GM12874 (cell line): ENCODE data around the gene XPO1.

Experiments
- TF ChIP-seq, protein P1 (sequence below): IDR thresholded peaks from 2 replicates; pipeline ENCODE4 v1.5.1; 2011; ENCODE audit warnings: low read depth, mild to moderate bottlenecking, control low read depth, low read length, moderate library complexity; ENCODE audit not compliant: insufficient read depth

The XPO1 gene, protein sequence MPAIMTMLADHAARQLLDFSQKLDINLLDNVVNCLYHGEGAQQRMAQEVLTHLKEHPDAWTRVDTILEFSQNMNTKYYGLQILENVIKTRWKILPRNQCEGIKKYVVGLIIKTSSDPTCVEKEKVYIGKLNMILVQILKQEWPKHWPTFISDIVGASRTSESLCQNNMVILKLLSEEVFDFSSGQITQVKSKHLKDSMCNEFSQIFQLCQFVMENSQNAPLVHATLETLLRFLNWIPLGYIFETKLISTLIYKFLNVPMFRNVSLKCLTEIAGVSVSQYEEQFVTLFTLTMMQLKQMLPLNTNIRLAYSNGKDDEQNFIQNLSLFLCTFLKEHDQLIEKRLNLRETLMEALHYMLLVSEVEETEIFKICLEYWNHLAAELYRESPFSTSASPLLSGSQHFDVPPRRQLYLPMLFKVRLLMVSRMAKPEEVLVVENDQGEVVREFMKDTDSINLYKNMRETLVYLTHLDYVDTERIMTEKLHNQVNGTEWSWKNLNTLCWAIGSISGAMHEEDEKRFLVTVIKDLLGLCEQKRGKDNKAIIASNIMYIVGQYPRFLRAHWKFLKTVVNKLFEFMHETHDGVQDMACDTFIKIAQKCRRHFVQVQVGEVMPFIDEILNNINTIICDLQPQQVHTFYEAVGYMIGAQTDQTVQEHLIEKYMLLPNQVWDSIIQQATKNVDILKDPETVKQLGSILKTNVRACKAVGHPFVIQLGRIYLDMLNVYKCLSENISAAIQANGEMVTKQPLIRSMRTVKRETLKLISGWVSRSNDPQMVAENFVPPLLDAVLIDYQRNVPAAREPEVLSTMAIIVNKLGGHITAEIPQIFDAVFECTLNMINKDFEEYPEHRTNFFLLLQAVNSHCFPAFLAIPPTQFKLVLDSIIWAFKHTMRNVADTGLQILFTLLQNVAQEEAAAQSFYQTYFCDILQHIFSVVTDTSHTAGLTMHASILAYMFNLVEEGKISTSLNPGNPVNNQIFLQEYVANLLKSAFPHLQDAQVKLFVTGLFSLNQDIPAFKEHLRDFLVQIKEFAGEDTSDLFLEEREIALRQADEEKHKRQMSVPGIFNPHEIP (N-terminal part only)

DNA sequence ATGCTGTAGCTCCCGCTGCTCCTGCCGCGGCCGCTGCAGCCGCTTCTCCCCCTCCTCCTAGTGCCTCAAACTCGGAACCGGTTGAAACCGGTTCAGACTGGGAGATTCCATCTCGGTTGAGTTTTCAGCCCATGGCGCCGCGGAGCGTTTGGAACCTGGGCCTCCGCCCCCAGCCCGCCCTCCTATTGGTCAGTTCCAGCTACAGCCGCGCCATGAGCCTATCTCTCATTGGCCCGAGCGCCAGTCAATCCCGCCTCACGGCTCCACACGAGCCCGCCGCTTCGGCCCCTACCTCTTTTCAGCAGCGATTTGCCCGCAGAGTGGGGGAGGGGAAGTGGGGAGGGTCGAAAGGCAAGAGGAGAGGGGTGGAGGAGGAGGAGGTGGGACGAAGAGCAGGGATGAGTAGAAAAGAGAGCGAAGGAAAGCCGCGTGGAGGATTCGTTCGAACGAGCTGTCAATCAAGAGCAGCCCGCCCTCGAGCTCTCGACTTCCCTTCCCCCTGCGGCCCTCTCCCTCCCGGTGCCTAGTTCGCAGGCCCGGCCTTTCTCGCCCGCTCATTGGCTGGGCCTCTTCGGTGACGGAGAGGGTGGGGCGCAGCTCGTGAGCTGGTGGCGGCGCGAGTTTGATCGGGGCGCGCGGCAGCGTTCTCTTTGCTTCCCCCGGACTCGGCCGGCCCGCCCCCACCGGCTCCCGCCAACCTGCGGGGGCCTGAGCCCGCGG is at the start of gene XPO1:
XPO1 (minus strand) TSS at position 157 of the 720 bp plus-strand sequence. CDS start 4,459 bp downstream, outside the sequence.
- TF ChIP-seq, protein P1, sequence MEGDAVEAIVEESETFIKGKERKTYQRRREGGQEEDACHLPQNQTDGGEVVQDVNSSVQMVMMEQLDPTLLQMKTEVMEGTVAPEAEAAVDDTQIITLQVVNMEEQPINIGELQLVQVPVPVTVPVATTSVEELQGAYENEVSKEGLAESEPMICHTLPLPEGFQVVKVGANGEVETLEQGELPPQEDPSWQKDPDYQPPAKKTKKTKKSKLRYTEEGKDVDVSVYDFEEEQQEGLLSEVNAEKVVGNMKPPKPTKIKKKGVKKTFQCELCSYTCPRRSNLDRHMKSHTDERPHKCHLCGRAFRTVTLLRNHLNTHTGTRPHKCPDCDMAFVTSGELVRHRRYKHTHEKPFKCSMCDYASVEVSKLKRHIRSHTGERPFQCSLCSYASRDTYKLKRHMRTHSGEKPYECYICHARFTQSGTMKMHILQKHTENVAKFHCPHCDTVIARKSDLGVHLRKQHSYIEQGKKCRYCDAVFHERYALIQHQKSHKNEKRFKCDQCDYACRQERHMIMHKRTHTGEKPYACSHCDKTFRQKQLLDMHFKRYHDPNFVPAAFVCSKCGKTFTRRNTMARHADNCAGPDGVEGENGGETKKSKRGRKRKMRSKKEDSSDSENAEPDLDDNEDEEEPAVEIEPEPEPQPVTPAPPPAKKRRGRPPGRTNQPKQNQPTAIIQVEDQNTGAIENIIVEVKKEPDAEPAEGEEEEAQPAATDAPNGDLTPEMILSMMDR, result no peak

DNA sequence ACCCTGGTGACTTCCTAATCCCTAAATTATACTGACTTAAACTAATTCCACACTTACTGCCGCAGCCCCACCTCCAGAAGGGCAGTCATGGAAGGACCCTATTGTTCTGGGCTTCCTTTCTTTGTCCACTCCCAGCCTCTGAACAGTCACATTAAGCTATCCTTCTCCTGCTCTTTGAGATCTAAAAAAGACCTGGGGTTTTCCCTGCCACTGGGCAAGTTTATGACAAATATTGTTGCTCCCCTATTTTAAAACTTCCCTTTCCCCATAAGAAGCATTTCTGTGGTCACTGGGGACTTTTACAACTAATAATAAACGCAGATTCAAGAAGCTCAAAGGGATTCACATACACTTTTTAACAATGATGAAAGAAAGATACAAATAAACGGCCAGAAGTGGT is 47.2 kb upstream of the XPO1 start:
- TF ChIP-seq, protein P1, result no peak

DNA sequence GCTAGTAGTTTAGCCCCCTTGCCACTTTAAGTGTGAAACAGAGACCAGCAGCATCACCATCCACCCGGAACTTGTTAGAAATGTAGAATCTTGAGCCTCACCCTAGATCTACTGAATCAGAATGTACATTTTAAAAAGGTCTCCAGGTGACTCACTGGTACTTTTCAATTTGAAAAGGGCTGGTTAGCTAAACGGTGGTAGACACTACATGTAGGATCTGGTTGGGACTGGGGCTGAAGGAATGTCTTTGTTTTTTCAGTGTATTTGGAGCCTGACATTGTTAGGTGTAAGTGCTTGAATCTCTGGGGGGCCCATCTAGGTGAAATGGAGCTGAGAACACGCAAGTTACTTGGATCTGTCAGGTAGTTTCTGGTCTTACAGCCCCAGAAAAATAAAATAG is 44.0 kb upstream of the XPO1 start:
- TF ChIP-seq, protein P1, result no peak

DNA sequence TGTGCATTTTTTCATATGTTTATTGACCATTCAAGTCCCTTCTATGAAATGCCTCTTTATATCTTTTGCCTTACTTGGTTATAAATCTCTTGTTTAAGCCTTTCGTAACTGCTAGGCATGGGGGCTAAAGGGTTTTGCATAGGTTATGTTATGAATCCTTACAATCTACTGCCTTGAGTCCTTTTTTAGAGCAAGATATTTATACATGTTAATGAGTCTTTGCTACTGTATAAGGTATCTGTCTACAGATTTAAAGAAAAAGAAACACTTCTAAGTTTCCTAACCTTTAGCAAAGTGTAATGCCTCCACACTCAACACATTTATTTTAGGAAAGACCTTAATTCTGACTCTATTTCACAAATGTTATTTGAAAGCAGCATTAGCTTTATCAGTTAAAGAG is 43.6 kb upstream of the XPO1 start:
- TF ChIP-seq, protein P1, result no peak

DNA sequence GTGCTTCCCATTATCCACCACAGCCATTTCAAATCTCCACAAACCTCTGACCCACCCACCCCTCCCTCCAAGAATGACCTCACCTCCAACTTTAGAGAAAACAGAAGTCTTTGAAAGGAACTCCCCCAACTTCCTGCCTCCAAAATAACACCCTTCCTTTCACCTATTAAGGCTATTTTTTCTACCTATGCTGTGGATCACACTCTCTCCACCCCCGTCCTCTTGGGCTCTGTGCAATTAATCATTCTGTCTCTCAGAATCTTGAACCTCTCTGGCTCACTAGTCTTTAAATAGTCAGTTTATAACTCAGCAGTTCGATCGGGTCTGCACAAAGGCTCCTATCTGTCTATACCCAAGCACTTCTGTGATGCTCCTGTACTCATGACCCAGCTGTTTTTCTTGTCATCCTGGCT is 37.3 kb upstream of the XPO1 start:
- TF ChIP-seq, protein P1, result no peak

DNA sequence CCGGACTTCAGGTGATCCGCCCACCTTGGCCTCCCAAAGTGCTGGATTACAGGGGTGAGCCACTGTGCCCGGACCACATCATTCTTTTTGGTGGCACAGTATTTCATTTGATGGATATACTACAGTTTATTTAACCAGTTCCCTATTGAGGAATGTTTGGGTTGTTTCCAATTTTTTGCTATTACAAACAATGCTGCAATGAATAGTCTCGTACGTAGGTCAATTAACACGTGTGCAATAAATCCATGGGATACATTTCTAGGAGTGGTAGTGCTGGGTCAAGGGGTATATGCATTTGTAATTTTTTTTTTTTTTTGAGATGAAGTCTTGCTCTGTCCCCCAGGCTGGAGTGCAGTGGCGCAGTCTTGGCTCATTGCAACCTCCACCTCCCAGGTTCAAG is 28.4 kb upstream of the XPO1 start:
- TF ChIP-seq, protein P1, result no peak
